A549 (cell line): ENCODE data around the gene MMP1. TPM values are rescaled to one million over a fixed set of nuclear protein-coding genes. Genes with fewer than 3 reads are reported as not detected.
A peak's percentile ranks its signal among the peaks of the same experiment; 100 is the strongest.

Experiments used
- ATAC-seq, 2 experiments: fragments of 200-7000 bp in 1 of 2; fragments of >200 bp in 1 of 2; cut with Nextera tagmentation in 1 of 2; cut with Tn5 transposase in 1 of 2; 3 replicates each; pipeline versions ENCODE4 v1.8.0 to v1.9.1; 2018 to 2020; ENCODE audit warnings: mild to moderate bottlenecking in 1 of 2, moderate library complexity in 1 of 2
- CTCF ChIA-PET: fragments of 300-600 bp; sonication (Branson Sonifier 250); formaldehyde crosslinking; extraction: SDS; loops from one replicate; lab custom pipeline; 2021; ENCODE audit warnings: antibody characterized with exemption, inconsistent platforms; lab: Yijun Ruan, JAX
- POLR2A ChIA-PET: fragments of 350-600 bp; formaldehyde crosslinking; extraction: SDS; loops from one replicate; lab custom pipeline; 2021; ENCODE audit warnings: antibody characterized with exemption, inconsistent platforms; lab: Yijun Ruan, JAX
- DNase-seq, 2 experiments: peaks; one replicate each; pipeline versions ENCODE4 v3.0.0 to v3.0.0-alpha.2; 2011 to 2016; ENCODE audit warnings: low read depth in 1 of 2, low spot score in 1 of 2
- FAIRE-seq: peaks from 2 replicates; lab custom pipeline; 2011; peaks lifted over from hg19 to GRCh38; lab: Jason Lieb, UNC
- H3K27ac ChIP-seq, 2 experiments: fragments of >200 bp; sonication (Bioruptor Twin); formaldehyde crosslinking; 3 replicates each; pipeline ENCODE4 v1.5.1; 2016 to 2017
- H3K4me1 ChIP-seq: fragments of >200 bp; sonication (Bioruptor Twin); formaldehyde crosslinking; 3 replicates; pipeline ENCODE4 v1.6.1; 2016
- H3K4me2 ChIP-seq: fragments of >200 bp; sonication (Bioruptor Twin); formaldehyde crosslinking; 3 replicates; pipeline ENCODE4 v1.6.1; 2016
- H3K4me3 ChIP-seq: fragments of >200 bp; sonication (Bioruptor Twin); formaldehyde crosslinking; 3 replicates; pipeline ENCODE4 v1.5.1; 2016
- H3K9me3 ChIP-seq: fragments of >200 bp; sonication (Bioruptor Twin); formaldehyde crosslinking; 3 replicates; pipeline ENCODE4 v1.6.1; 2016
- CBX2 ChIP-seq: fragments of 200-600 bp; sonication (generic); IDR thresholded peaks from 2 replicates; pipeline ENCODE4 v1.6.1; 2016; ENCODE audit warnings: low read depth, mild to moderate bottlenecking, borderline replicate concordance
- CBX8 ChIP-seq: fragments of 200-600 bp; sonication (generic); IDR thresholded peaks from 2 replicates; pipeline ENCODE4 v1.6.1; 2016
- CHD2 ChIP-seq: fragments of 150-350 bp; IDR thresholded peaks from 2 replicates; pipeline ENCODE4 v1.6.1; 2014; ENCODE audit warnings: low read length; ENCODE audit not compliant: partially characterized antibody
- E2F6 ChIP-seq: IDR thresholded peaks from 2 replicates; pipeline ENCODE4 v1.6.1; 2012; ENCODE audit warnings: low read depth, borderline replicate concordance
- EHF ChIP-seq: fragments of 250-450 bp; sonication (Bioruptor Pico); IDR thresholded peaks from 2 replicates; pipeline ENCODE4 v1.5.0; 2020; ENCODE audit warnings: mild to moderate bottlenecking
- EHMT2 ChIP-seq: fragments of 200-600 bp; sonication (generic); IDR thresholded peaks from 2 replicates; pipeline ENCODE4 v1.6.1; 2016; ENCODE audit warnings: antibody characterized with exemption, low read depth, mild to moderate bottlenecking, moderate library complexity
- EP300 ChIP-seq, 2 experiments: fragments of >200 bp; sonication (Bioruptor Twin); formaldehyde crosslinking; IDR thresholded peaks; 2 replicates in 1 of 2; 3 replicates in 1 of 2; pipeline ENCODE4 v1.6.1; 2016 to 2017
- ESRRA ChIP-seq: fragments of 150-350 bp; IDR thresholded peaks from 2 replicates; pipeline ENCODE4 v1.6.1; 2014; ENCODE audit warnings: mild to moderate bottlenecking, low read length, borderline replicate concordance
- FOSB ChIP-seq: fragments of 250-450 bp; sonication (Bioruptor Pico); IDR thresholded peaks from 2 replicates; pipeline ENCODE4 v1.5.0; 2020; ENCODE audit warnings: mild to moderate bottlenecking, moderate library complexity
- FOSL2 ChIP-seq, 2 experiments: fragments of 450-650 bp in 1 of 2; fragments of >200 bp in 1 of 2; sonication (Bioruptor Twin) in 1 of 2; formaldehyde crosslinking; IDR thresholded peaks; 2 replicates each; pipeline versions ENCODE4 v1.5.0 to v1.6.1; 2016 to 2020; ENCODE audit warnings: mild to moderate bottlenecking in 1 of 2, moderate library complexity in 1 of 2
- FOXS1 ChIP-seq: fragments of 250-450 bp; sonication (Bioruptor Pico); IDR thresholded peaks from 2 replicates; pipeline ENCODE4 v1.5.0; 2020; ENCODE audit warnings: mild to moderate bottlenecking, moderate library complexity
- GATA3 ChIP-seq: IDR thresholded peaks from 2 replicates; pipeline ENCODE4 v1.6.1; 2012; ENCODE audit warnings: borderline replicate concordance
- HDAC2 ChIP-seq: fragments of 200-600 bp; sonication (generic); IDR thresholded peaks from 2 replicates; pipeline ENCODE4 v1.6.1; 2016
- HES2 ChIP-seq: fragments of >200 bp; sonication (Bioruptor Twin); formaldehyde crosslinking; IDR thresholded peaks from 2 replicates; pipeline ENCODE4 v1.6.1; 2016
- HEYL ChIP-seq: fragments of 250-450 bp; sonication (Bioruptor Pico); IDR thresholded peaks from 2 replicates; pipeline ENCODE4 v1.8.0; 2021; ENCODE audit warnings: mild to moderate bottlenecking, moderate library complexity
- HOXB13 ChIP-seq: fragments of 250-450 bp; sonication (Bioruptor Pico); IDR thresholded peaks from 2 replicates; pipeline ENCODE4 v1.5.0; 2020; ENCODE audit warnings: low read depth, mild to moderate bottlenecking, moderate library complexity
- JUN ChIP-seq, 2 experiments: fragments of >200 bp; sonication (Bioruptor Twin); formaldehyde crosslinking; IDR thresholded peaks; 2 replicates in 1 of 2; 3 replicates in 1 of 2; pipeline ENCODE4 v1.6.1; 2016 to 2017
- JUNB ChIP-seq: fragments of >200 bp; sonication (Bioruptor Twin); formaldehyde crosslinking; IDR thresholded peaks from 2 replicates; pipeline ENCODE4 v1.6.1; 2016
- KDM1A ChIP-seq: fragments of 200-600 bp; sonication (generic); IDR thresholded peaks from 2 replicates; pipeline ENCODE4 v1.6.1; 2016; ENCODE audit warnings: low read depth, mild to moderate bottlenecking
- MAFK ChIP-seq: fragments of 450-650 bp; IDR thresholded peaks from 2 replicates; pipeline ENCODE4 v1.6.1; 2014; ENCODE audit not compliant: partially characterized antibody
- MAZ ChIP-seq: fragments of 150-350 bp; IDR thresholded peaks from 2 replicates; pipeline ENCODE4 v1.6.1; 2014; ENCODE audit warnings: antibody characterized with exemption, low read depth, low read length, borderline replicate concordance
- MYC ChIP-seq: IDR thresholded peaks from 2 replicates; pipeline ENCODE4 v1.6.1; 2012; ENCODE audit warnings: mild to moderate bottlenecking, inconsistent platforms, low read length, improper control_type of control experiment, borderline replicate concordance
- NFE2L2 ChIP-seq: fragments of 150-350 bp; conservative IDR thresholded peaks from 2 replicates; pipeline ENCODE4 v1.6.1; 2014; ENCODE audit warnings: low read length
- POLR2A ChIP-seq: IDR thresholded peaks from 2 replicates; pipeline ENCODE4 v1.6.1; 2012; ENCODE audit warnings: mild to moderate bottlenecking, low read length
- RAD21 ChIP-seq, 2 experiments: fragments of >200 bp in 1 of 2; sonication (Bioruptor Twin) in 1 of 2; formaldehyde crosslinking in 1 of 2; IDR thresholded peaks in 1 of 2; conservative IDR thresholded peaks in 1 of 2; 2 replicates in 1 of 2; 3 replicates in 1 of 2; pipeline ENCODE4 v1.6.1; 2012 to 2018; ENCODE audit warnings: inconsistent platforms in 1 of 2
- RARB ChIP-seq: fragments of 250-450 bp; sonication (Bioruptor Pico); IDR thresholded peaks from 2 replicates; pipeline ENCODE4 v1.8.0; 2021; ENCODE audit warnings: mild to moderate bottlenecking, moderate library complexity
- RCOR1 ChIP-seq: fragments of 150-350 bp; IDR thresholded peaks from 2 replicates; pipeline ENCODE4 v1.6.1; 2014; ENCODE audit warnings: antibody characterized with exemption, low read length, low read depth
- RFX5 ChIP-seq: fragments of 450-650 bp; IDR thresholded peaks from 2 replicates; pipeline ENCODE4 v1.7.1; 2014; ENCODE audit warnings: antibody characterized with exemption, mild to moderate bottlenecking, moderate library complexity
- SMC3 ChIP-seq: fragments of >200 bp; sonication (Bioruptor Twin); formaldehyde crosslinking; IDR thresholded peaks from 3 replicates; pipeline ENCODE4 v1.6.1; 2018; ENCODE audit warnings: inconsistent platforms
- TP53 ChIP-seq: fragments of 250-450 bp; sonication (Bioruptor Pico); IDR thresholded peaks from 2 replicates; pipeline ENCODE4 v1.5.0; 2021; ENCODE audit warnings: mild to moderate bottlenecking, moderate library complexity
- USF2 ChIP-seq: fragments of 450-650 bp; IDR thresholded peaks from 2 replicates; pipeline ENCODE4 v1.6.1; 2014; ENCODE audit warnings: antibody characterized with exemption
- ZC3H11A ChIP-seq: fragments of 450-650 bp; IDR thresholded peaks from 2 replicates; pipeline ENCODE4 v1.6.1; 2014; ENCODE audit warnings: antibody characterized with exemption, mild to moderate bottlenecking
- ZFP36 ChIP-seq: fragments of 450-650 bp; IDR thresholded peaks from 2 replicates; pipeline ENCODE4 v1.6.1; 2014; ENCODE audit warnings: borderline replicate concordance; ENCODE audit not compliant: partially characterized antibody
- ZSCAN20 ChIP-seq: fragments of 250-450 bp; sonication (Bioruptor Pico); IDR thresholded peaks from 2 replicates; pipeline ENCODE4 v1.8.0; 2022; ENCODE audit warnings: mild to moderate bottlenecking, moderate library complexity
- WGBS: methylation state at CpG from one replicate; pipeline ENCODE4 v1.1.6; 2017; ENCODE audit errors: missing lambda C conversion rate; 5-methylcytosine and 5-hydroxymethylcytosine counted together
- polyA plus RNA-seq, 4 experiments: library from polyadenylated mRNA; depleted of rRNA in 3 of 4; stranded (reverse); fragments of >200 nt; fragmentation: RNase III in 1 of 4; extraction: RNeasy Plus Mini Kit Qiagen cat#74134 plus additional on column Dnase treatment in 1 of 4; gene quantifications; 2 replicates in 3 of 4; 3 replicates in 1 of 4; pipeline ENCODE4 v1.2.3, GENCODE V29; 2011 to 2017
- TF ChIP-seq, protein P1 (sequence below): IDR thresholded peaks from 2 replicates; pipeline ENCODE4 v1.6.1; 2012
- TF ChIP-seq, protein P2 (sequence below): fragments of >200 bp; sonication (Bioruptor Twin); formaldehyde crosslinking; IDR thresholded peaks from 3 replicates; pipeline ENCODE4 v1.5.1; 2016
- TF ChIP-seq, protein P3 (sequence below): fragments of 150-350 bp; IDR thresholded peaks from 2 replicates; pipeline ENCODE4 v1.6.1; 2014; ENCODE audit warnings: low read depth, mild to moderate bottlenecking, low read length
- TF ChIP-seq, protein P4 (sequence below): fragments of 250-450 bp; sonication (Bioruptor Pico); IDR thresholded peaks from 2 replicates; pipeline ENCODE4 v1.5.0; 2020; ENCODE audit warnings: low read depth, mild to moderate bottlenecking, moderate library complexity

MMP1 gene
- polyA plus RNA-seq, 2 of the 4 experiments (the other 2 are of a cell fraction) = 0.06 to 0.12 TPM

GRCh38 chr11:102780491-102780918 is 17.5 kb downstream of the MMP1 start, which contains the start of gene MMP10:
Gene MMP10 (minus strand): TSS chr11:102780628. CDS start chr11:102780591, 37 bp downstream.
- no peak for FAIRE-seq
- DNase-seq = peak; percentile 60 to 63
- peaks cover 12% of the 10 kb centered on the region for H3K4me1 ChIP-seq
- no peak for TF ChIP-seq EHMT2
- peak; percentile 42; the same call in 1 of the 2 replicates for TF ChIP-seq JUNB
- TF ChIP-seq, protein P1, sequence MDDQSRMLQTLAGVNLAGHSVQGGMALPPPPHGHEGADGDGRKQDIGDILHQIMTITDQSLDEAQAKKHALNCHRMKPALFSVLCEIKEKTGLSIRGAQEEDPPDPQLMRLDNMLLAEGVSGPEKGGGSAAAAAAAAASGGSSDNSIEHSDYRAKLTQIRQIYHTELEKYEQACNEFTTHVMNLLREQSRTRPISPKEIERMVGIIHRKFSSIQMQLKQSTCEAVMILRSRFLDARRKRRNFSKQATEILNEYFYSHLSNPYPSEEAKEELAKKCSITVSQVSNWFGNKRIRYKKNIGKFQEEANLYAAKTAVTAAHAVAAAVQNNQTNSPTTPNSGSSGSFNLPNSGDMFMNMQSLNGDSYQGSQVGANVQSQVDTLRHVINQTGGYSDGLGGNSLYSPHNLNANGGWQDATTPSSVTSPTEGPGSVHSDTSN = no peak
- TF ChIP-seq ZFP36 = no peak
- TF ChIP-seq, protein P2, sequence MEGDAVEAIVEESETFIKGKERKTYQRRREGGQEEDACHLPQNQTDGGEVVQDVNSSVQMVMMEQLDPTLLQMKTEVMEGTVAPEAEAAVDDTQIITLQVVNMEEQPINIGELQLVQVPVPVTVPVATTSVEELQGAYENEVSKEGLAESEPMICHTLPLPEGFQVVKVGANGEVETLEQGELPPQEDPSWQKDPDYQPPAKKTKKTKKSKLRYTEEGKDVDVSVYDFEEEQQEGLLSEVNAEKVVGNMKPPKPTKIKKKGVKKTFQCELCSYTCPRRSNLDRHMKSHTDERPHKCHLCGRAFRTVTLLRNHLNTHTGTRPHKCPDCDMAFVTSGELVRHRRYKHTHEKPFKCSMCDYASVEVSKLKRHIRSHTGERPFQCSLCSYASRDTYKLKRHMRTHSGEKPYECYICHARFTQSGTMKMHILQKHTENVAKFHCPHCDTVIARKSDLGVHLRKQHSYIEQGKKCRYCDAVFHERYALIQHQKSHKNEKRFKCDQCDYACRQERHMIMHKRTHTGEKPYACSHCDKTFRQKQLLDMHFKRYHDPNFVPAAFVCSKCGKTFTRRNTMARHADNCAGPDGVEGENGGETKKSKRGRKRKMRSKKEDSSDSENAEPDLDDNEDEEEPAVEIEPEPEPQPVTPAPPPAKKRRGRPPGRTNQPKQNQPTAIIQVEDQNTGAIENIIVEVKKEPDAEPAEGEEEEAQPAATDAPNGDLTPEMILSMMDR = peak; percentile 40
- TF ChIP-seq MYC = no peak
- TF ChIP-seq, protein P3, sequence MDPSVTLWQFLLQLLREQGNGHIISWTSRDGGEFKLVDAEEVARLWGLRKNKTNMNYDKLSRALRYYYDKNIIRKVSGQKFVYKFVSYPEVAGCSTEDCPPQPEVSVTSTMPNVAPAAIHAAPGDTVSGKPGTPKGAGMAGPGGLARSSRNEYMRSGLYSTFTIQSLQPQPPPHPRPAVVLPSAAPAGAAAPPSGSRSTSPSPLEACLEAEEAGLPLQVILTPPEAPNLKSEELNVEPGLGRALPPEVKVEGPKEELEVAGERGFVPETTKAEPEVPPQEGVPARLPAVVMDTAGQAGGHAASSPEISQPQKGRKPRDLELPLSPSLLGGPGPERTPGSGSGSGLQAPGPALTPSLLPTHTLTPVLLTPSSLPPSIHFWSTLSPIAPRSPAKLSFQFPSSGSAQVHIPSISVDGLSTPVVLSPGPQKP = no peak
- no peak for TF ChIP-seq RCOR1
- TF ChIP-seq RARB (CRISPR knock-in tag) = no peak
- peak in 1 of 2 experiments; percentile 41; a peak in 2 of 5 replicates for TF ChIP-seq RAD21 (conservative IDR thresholded peaks at IDR 0.05 in 1 of 2, IDR thresholded peaks at IDR 0.05 in 1 of 2)
- TF ChIP-seq NFE2L2 = no peak
- no peak for TF ChIP-seq HOXB13 (CRISPR knock-in tag)
- TF ChIP-seq ESRRA = no peak
- TF ChIP-seq, protein P4, sequence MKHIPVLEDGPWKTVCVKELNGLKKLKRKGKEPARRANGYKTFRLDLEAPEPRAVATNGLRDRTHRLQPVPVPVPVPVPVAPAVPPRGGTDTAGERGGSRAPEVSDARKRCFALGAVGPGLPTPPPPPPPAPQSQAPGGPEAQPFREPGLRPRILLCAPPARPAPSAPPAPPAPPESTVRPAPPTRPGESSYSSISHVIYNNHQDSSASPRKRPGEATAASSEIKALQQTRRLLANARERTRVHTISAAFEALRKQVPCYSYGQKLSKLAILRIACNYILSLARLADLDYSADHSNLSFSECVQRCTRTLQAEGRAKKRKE (CRISPR knock-in tag) = no peak
- no peak for TF ChIP-seq EHF (CRISPR knock-in tag)
- no peak for TF ChIP-seq KDM1A
- no peak for TF ChIP-seq ZSCAN20
- TF ChIP-seq SMC3 = peak; percentile 42
- no peak for TF ChIP-seq HDAC2
- no peak for TF ChIP-seq CBX2
- TF ChIP-seq E2F6 = no peak
- no peak for TF ChIP-seq CHD2
- TF ChIP-seq FOSB (CRISPR knock-in tag) = no peak
- no peak for TF ChIP-seq POLR2A
- TF ChIP-seq GATA3 = no peak
- no peak for TF ChIP-seq HEYL (CRISPR knock-in tag)
- TF ChIP-seq ZC3H11A = no peak
- TF ChIP-seq CBX8 = no peak
- no peak for TF ChIP-seq FOXS1 (CRISPR knock-in tag)
- TF ChIP-seq TP53 = no peak
- no peak for TF ChIP-seq EP300 (IDR thresholded peaks at IDR 0.05)
- no peak for TF ChIP-seq RFX5
- no peak for TF ChIP-seq USF2
- no peak for TF ChIP-seq HES2
- TF ChIP-seq JUN (IDR thresholded peaks at IDR 0.05) = no peak
- TF ChIP-seq FOSL2 (IDR thresholded peaks at IDR 0.05) = no peak
- TF ChIP-seq FOSL2 (CRISPR knock-in tag; IDR thresholded peaks at IDR 0.05) = peak; percentile 65
- TF ChIP-seq MAFK = no peak
- TF ChIP-seq MAZ = no peak

More at GRCh38 chr11:102780491-102780918, 17.5 kb downstream of the MMP1 start, which contains the start of gene MMP10:
- ATAC-seq = peak; percentile 98 to 99
- H3K4me3 ChIP-seq = no peak within 1 kb of the TSS
- H3K27ac ChIP-seq = no peak within 1 kb of the TSS
- 1% methylated on average over 2 of the region's 2 CpGs for WGBS
- no peaks in the 10 kb centered on the region for H3K9me3 ChIP-seq
- ChIA-PET POLR2A (interaction anchor here (0.7 kb wide), 1 partner anchor 20 kb away, joined by 3 read pairs; no protein-coding TSS in a partner anchor), CTCF (interaction anchor here (0.5 to 1.6 kb wide), 9 partner anchors 11 to 160 kb away, joined by 3 to 8 read pairs (median 3); no protein-coding TSS in a partner anchor)
- H3K4me2 ChIP-seq = peak within 1 kb of the TSS; percentile 51
